H9 (cell line): ENCODE measurements around the gene IL9. TPM values are rescaled to one million over a fixed set of nuclear protein-coding genes. Genes with fewer than 3 reads are reported as not detected.

Experiments
- DNase-seq: peaks from one replicate; pipeline ENCODE4 v3.0.0-alpha.2; 2017
- H2AFZ ChIP-seq: one replicate; pipeline ENCODE4 v1.6.1; 2013; ENCODE audit warnings: mild to moderate bottlenecking, low read length, control low read depth, moderate library complexity
- H2AK5ac ChIP-seq: 2 replicates; pipeline ENCODE4 v1.6.1; 2013; ENCODE audit warnings: low read length, control low read depth, mixed read lengths; ENCODE audit not compliant: insufficient read length
- H2BK120ac ChIP-seq: one replicate; pipeline ENCODE4 v1.6.1; 2013; ENCODE audit warnings: low read depth, mild to moderate bottlenecking, low read length, control low read depth, inconsistent platforms; ENCODE audit not compliant: poor library complexity, severe bottlenecking
- H2BK12ac ChIP-seq: 2 replicates; pipeline ENCODE4 v1.6.1; 2013; ENCODE audit warnings: low read length, control low read depth, mixed read lengths, low read depth; ENCODE audit not compliant: insufficient read length
- H2BK15ac ChIP-seq: 2 replicates; pipeline ENCODE4 v1.6.1; 2013; ENCODE audit warnings: low read depth, low read length, control low read depth
- H2BK20ac ChIP-seq: one replicate; pipeline ENCODE4 v1.6.1; 2013; ENCODE audit warnings: low read depth, mild to moderate bottlenecking, low read length, control low read depth, inconsistent platforms; ENCODE audit not compliant: poor library complexity, severe bottlenecking
- H2BK5ac ChIP-seq: 2 replicates; pipeline ENCODE4 v1.6.1; 2013; ENCODE audit warnings: low read length, control low read depth, mixed read lengths; ENCODE audit not compliant: insufficient read length
- H3K14ac ChIP-seq: 2 replicates; pipeline ENCODE4 v1.6.1; 2013; ENCODE audit warnings: low read length, control low read depth; ENCODE audit not compliant: insufficient read depth
- H3K18ac ChIP-seq: 2 replicates; pipeline ENCODE4 v1.6.1; 2013; ENCODE audit warnings: low read depth, mild to moderate bottlenecking, mixed read lengths, low read length, control low read depth; ENCODE audit not compliant: insufficient read length
- H3K23ac ChIP-seq: 2 replicates; pipeline ENCODE4 v1.6.1; 2013; ENCODE audit warnings: low read length, control low read depth, mixed read lengths, low read depth; ENCODE audit not compliant: insufficient read length
- H3K23me2 ChIP-seq: 2 replicates; pipeline ENCODE4 v1.6.1; 2013; ENCODE audit warnings: low read depth, mild to moderate bottlenecking, mixed read lengths, low read length, control low read depth; ENCODE audit not compliant: insufficient read length, poor library complexity, severe bottlenecking
- H3K27ac ChIP-seq: 2 replicates; pipeline ENCODE4 v1.5.1; 2013; ENCODE audit warnings: low read length, control low read depth, mixed read lengths, low read depth; ENCODE audit not compliant: insufficient read length
- H3K27me3 ChIP-seq: 2 replicates; pipeline ENCODE4 v1.6.1; 2013; ENCODE audit warnings: low read length, control low read depth, inconsistent platforms; ENCODE audit not compliant: insufficient read depth
- H3K4ac ChIP-seq: 2 replicates; pipeline ENCODE4 v1.6.1; 2013; ENCODE audit warnings: low read depth, mild to moderate bottlenecking, control low read depth, inconsistent platforms, low read length, moderate library complexity
- H3K4me1 ChIP-seq: 2 replicates; pipeline ENCODE4 v1.6.1; 2013; ENCODE audit warnings: low read length, control low read depth, inconsistent platforms; ENCODE audit not compliant: insufficient read depth
- H3K4me2 ChIP-seq: 2 replicates; pipeline ENCODE4 v1.6.1; 2013; ENCODE audit warnings: low read length, control low read depth, mixed read lengths; ENCODE audit not compliant: insufficient read length, insufficient read depth
- H3K56ac ChIP-seq: 2 replicates; pipeline ENCODE4 v1.6.1; 2013; ENCODE audit warnings: low read depth, mild to moderate bottlenecking, mixed read lengths, low read length, control low read depth; ENCODE audit not compliant: insufficient read length
- H3K79me1 ChIP-seq: 2 replicates; pipeline ENCODE4 v1.6.1; 2013; ENCODE audit warnings: low read depth, mild to moderate bottlenecking, moderate library complexity, low read length, control low read depth, inconsistent platforms; ENCODE audit not compliant: insufficient read depth, poor library complexity, severe bottlenecking
- H3K79me2 ChIP-seq: 2 replicates; pipeline ENCODE4 v1.6.1; 2013; ENCODE audit warnings: low read length, control low read depth, inconsistent platforms; ENCODE audit not compliant: insufficient read depth
- H3K9ac ChIP-seq: 2 replicates; pipeline ENCODE4 v1.6.1; 2013; ENCODE audit warnings: low read length, control low read depth, mixed read lengths; ENCODE audit not compliant: insufficient read length; ENCODE audit errors: extremely low read depth
- H3K9me3 ChIP-seq: one replicate; pipeline ENCODE4 v1.6.1; 2013; ENCODE audit warnings: low read depth, low read length, inconsistent platforms; ENCODE audit not compliant: control insufficient read depth
- H3T11ph ChIP-seq: one replicate; pipeline ENCODE4 v1.6.1; 2013; ENCODE audit warnings: mild to moderate bottlenecking, low read length, control low read depth, inconsistent platforms
- H4K20me1 ChIP-seq: one replicate; pipeline ENCODE4 v1.6.1; 2013; ENCODE audit not compliant: control insufficient read depth, insufficient read length, insufficient read depth
- H4K5ac ChIP-seq: 2 replicates; pipeline ENCODE4 v1.6.1; 2013; ENCODE audit warnings: low read depth, mild to moderate bottlenecking, mixed read lengths, low read length, control low read depth; ENCODE audit not compliant: insufficient read length
- H4K8ac ChIP-seq: replicated peaks from 2 replicates; pipeline ENCODE4 v1.6.1; 2013; ENCODE audit warnings: low read length, control low read depth, mixed read lengths, low read depth; ENCODE audit not compliant: insufficient read length
- H4K91ac ChIP-seq: 2 replicates; pipeline ENCODE4 v1.6.1; 2013; ENCODE audit warnings: low read depth, mild to moderate bottlenecking, moderate library complexity, mixed read lengths, low read length, control low read depth; ENCODE audit not compliant: insufficient read length
- H3K27ac Mint-ChIP-seq, 3 experiments: 2 replicates in 2 of 3; 3 replicates in 1 of 3; pipeline ENCODE4 v1.8.0; 2020 to 2021; ENCODE audit warnings: mixed read lengths in 3 of 3, mild to moderate bottlenecking in 1 of 3, moderate library complexity in 1 of 3
- H3K27me3 Mint-ChIP-seq: 2 replicates; pipeline ENCODE4 v1.8.0; 2021; ENCODE audit warnings: low read depth, mild to moderate bottlenecking, moderate library complexity, mixed read lengths
- H3K36me3 Mint-ChIP-seq, 3 experiments: 2 replicates in 2 of 3; 3 replicates in 1 of 3; pipeline ENCODE4 v1.8.0; 2020 to 2021; ENCODE audit warnings: low read depth in 3 of 3, mixed read lengths in 3 of 3; ENCODE audit not compliant: insufficient read depth in 1 of 3
- H3K4me1 Mint-ChIP-seq, 2 experiments: 2 replicates each; pipeline ENCODE4 v1.8.0; 2020; ENCODE audit warnings: mixed read lengths in 2 of 2
- H3K4me3 Mint-ChIP-seq, 2 experiments: 2 replicates in 1 of 2; 3 replicates in 1 of 2; pipeline ENCODE4 v1.8.0; 2020 to 2021; ENCODE audit warnings: mild to moderate bottlenecking in 2 of 2, mixed read lengths in 2 of 2, moderate library complexity in 1 of 2
- H3K9me3 Mint-ChIP-seq, 2 experiments: 2 replicates in 1 of 2; 3 replicates in 1 of 2; pipeline ENCODE4 v1.8.0; 2020; ENCODE audit warnings: mild to moderate bottlenecking in 2 of 2, mixed read lengths in 2 of 2, moderate library complexity in 1 of 2
- WGBS: extraction: QIAGEN DNeasy Blood & Tissue Kit; methylation state at CpG from one replicate; pipeline ENCODE4 v1.1.7; 2013; ENCODE audit warnings: missing lambda C conversion rate, low lambda C conversion rate, mixed read lengths; ENCODE audit not compliant: insufficient read length; ENCODE audit errors: extremely low coverage; 5-methylcytosine and 5-hydroxymethylcytosine counted together
- total RNA-seq: library from RNA; stranded (reverse); gene quantifications from 2 replicates; pipeline ENCODE4 v1.2.1, GENCODE V29; 2021
- TF ChIP-seq, protein P1 (sequence below): fragments of 200-600 bp; sonication (generic); conservative IDR thresholded peaks from 3 replicates; pipeline ENCODE4 v1.8.0; 2021; ENCODE audit warnings: antibody characterized with exemption, mild to moderate bottlenecking

Gene IL9
- total RNA-seq, 1 experiment from 2014 or later = not detected

DNA sequence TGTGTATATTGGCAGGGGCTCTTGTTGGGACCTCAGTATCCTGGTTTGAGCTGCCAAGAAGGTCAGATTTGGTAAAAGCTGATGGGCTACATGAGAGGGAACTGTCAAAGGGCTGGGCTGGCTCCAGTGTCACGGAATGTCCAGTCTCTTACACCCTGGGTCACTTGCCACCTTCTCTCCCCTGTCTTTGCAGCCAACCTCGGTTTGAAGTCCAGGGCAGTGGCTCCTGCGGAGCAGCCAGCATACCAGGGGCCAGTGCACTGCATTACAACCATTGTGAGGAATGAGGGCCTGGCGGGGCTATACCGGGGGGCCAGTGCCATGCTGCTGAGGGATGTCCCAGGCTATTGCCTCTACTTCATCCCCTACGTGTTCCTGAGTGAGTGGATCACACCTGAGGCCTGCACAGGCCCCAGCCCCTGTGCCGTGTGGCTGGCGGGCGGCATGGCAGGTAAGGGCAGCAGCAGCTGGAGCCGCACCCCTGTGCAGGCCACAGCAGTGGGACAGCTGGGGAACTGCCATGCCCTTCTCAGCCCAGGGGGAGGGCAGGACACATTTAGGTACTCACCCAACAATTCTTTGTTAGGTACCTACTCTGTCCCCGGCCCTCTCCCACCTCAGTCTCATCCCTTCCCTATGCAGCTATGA is 24.2 kb downstream of the IL9 start:
- Histone ChIP-seq H3K4me1 (no peaks in the 10 kb centered on the region), H2BK20ac (no peak overlapping the region), H3K27me3 (no peaks in the 10 kb centered on the region), H2BK5ac (no peak overlapping the region), H3K23ac (no peak overlapping the region), H3K79me2 (no peaks in the 10 kb centered on the region), H4K8ac (no peak overlapping the region), H2BK15ac (no peak overlapping the region; the same call in 1 of the 2 replicates), H3K9ac (no peak overlapping the region), H3K27ac (no peak overlapping the region), H2AK5ac (no peak overlapping the region), H3K9me3 (no peaks in the 10 kb centered on the region), H4K5ac (no peak overlapping the region), H3K56ac (no peak overlapping the region), H3K4ac (no peak overlapping the region), H3T11ph (no peak overlapping the region), H3K23me2 (no peaks in the 10 kb centered on the region), H3K18ac (no peak overlapping the region), H3K4me2 (no peak overlapping the region), H3K79me1 (no peaks in the 10 kb centered on the region), H4K91ac (no peak overlapping the region), H2AFZ (no peak overlapping the region), H2BK120ac (no peak overlapping the region), H3K14ac (no peak overlapping the region), H4K20me1 (no peaks in the 10 kb centered on the region), H2BK12ac (no peak overlapping the region)
- no CpG with 5 or more reads among the region's 11 CpGs for WGBS
- Mint-ChIP-seq H3K4me3 (no peak overlapping the region), H3K36me3 (no peaks in the 10 kb centered on the region), H3K27ac (no peak overlapping the region), H3K4me1 (no peaks in the 10 kb centered on the region), H3K27me3 (peaks cover 6% of the 10 kb centered on the region), H3K9me3 (no peaks in the 10 kb centered on the region)
- TF ChIP-seq, protein P1, sequence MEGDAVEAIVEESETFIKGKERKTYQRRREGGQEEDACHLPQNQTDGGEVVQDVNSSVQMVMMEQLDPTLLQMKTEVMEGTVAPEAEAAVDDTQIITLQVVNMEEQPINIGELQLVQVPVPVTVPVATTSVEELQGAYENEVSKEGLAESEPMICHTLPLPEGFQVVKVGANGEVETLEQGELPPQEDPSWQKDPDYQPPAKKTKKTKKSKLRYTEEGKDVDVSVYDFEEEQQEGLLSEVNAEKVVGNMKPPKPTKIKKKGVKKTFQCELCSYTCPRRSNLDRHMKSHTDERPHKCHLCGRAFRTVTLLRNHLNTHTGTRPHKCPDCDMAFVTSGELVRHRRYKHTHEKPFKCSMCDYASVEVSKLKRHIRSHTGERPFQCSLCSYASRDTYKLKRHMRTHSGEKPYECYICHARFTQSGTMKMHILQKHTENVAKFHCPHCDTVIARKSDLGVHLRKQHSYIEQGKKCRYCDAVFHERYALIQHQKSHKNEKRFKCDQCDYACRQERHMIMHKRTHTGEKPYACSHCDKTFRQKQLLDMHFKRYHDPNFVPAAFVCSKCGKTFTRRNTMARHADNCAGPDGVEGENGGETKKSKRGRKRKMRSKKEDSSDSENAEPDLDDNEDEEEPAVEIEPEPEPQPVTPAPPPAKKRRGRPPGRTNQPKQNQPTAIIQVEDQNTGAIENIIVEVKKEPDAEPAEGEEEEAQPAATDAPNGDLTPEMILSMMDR = no peak
- DNase-seq = no peak
